CD4-positive, alpha-beta T cell (primary cell): ENCODE data around the gene AQP7. TPM values are rescaled to one million over a fixed set of nuclear protein-coding genes. Genes with fewer than 3 reads are reported as not detected.

Experiments used
- ATAC-seq: fragments of 200-7000 bp; cut with Tn5 transposase; one replicate; pipeline ENCODE4 v1.10.0; 2022; ENCODE audit warnings: mild to moderate bottlenecking; ENCODE audit not compliant: poor library complexity
- CTCF ChIA-PET: fragments of 350-600 bp; sonication (Branson Sonifier 250); formaldehyde crosslinking; loops from one replicate; lab custom pipeline; 2021; ENCODE audit warnings: antibody characterized with exemption, inconsistent platforms; lab: Charles Lee
- POLR2A ChIA-PET: fragments of 350-600 bp; sonication (Branson Sonifier 250); formaldehyde crosslinking; loops from one replicate; lab custom pipeline; 2021; ENCODE audit warnings: antibody characterized with exemption, inconsistent platforms; lab: Charles Lee
- DNase-seq, 14 experiments: peaks; one replicate each; pipeline ENCODE4 v3.0.0-alpha.2; 2013 to 2020; ENCODE audit warnings: mixed read lengths in 2 of 14
- H3K27ac ChIP-seq, 2 donors: one replicate each; pipeline versions ENCODE4 v1.5.1 to v1.7.0; 2013; ENCODE audit warnings: low read length in 2 of 2, low read depth in 1 of 2, mild to moderate bottlenecking in 1 of 2
- H3K27me3 ChIP-seq, 2 experiments: 1 replicate in 1 of 2; 2 replicates in 1 of 2; pipeline versions ENCODE4 v1.6.1 to v1.7.0; 2013; ENCODE audit warnings: low read length in 2 of 2, control low read depth in 1 of 2, mild to moderate bottlenecking in 1 of 2, moderate library complexity in 1 of 2; ENCODE audit not compliant: insufficient read depth in 2 of 2, control insufficient read depth in 1 of 2
- H3K36me3 ChIP-seq: one replicate; pipeline ENCODE4 v1.6.1; 2013; ENCODE audit warnings: low read length, control low read depth; ENCODE audit not compliant: insufficient read depth
- H3K4me1 ChIP-seq: one replicate; pipeline ENCODE4 v1.6.1; 2013; ENCODE audit warnings: low read length, control low read depth; ENCODE audit not compliant: insufficient read depth
- H3K4me3 ChIP-seq: one replicate; pipeline ENCODE4 v1.5.1; 2013; ENCODE audit warnings: mild to moderate bottlenecking, low read length, moderate library complexity
- H3K9me3 ChIP-seq, 2 experiments: 1 replicate in 1 of 2; 2 replicates in 1 of 2; pipeline versions ENCODE4 v1.6.1 to v1.7.0; 2013; ENCODE audit warnings: low read length in 2 of 2, mild to moderate bottlenecking in 2 of 2, control low read depth in 1 of 2, moderate library complexity in 1 of 2; ENCODE audit not compliant: control insufficient read depth in 1 of 2, insufficient read depth in 1 of 2
- H3K27ac Mint-ChIP-seq: one replicate; pipeline ENCODE4 v1.8.0; 2020; ENCODE audit warnings: mixed read lengths
- H3K27me3 Mint-ChIP-seq: one replicate; pipeline ENCODE4 v1.8.0; 2021; ENCODE audit warnings: mixed read lengths
- H3K36me3 Mint-ChIP-seq: one replicate; pipeline ENCODE4 v1.8.0; 2021; ENCODE audit warnings: low read depth, mixed read lengths
- H3K4me1 Mint-ChIP-seq: one replicate; pipeline ENCODE4 v1.8.0; 2021; ENCODE audit warnings: low read depth, mixed read lengths
- H3K4me3 Mint-ChIP-seq: one replicate; pipeline ENCODE4 v1.8.0; 2020; ENCODE audit warnings: mild to moderate bottlenecking, mixed read lengths
- H3K9me3 Mint-ChIP-seq: one replicate; pipeline ENCODE4 v1.8.0; 2020; ENCODE audit warnings: mixed read lengths
- intact Hi-C, 2 experiments: fragments of 100-400 bp; cut with DNase I in 1 of 2; cut with micrococcal nuclease in 1 of 2; formaldehyde crosslinking; loops; one replicate each; pipeline versions ENCODE4 v1.15.1 to v1.9.0; 2023 to 2025; cut with DNase I, micrococcal nuclease
- total RNA-seq, 174 experiments: library from RNA in 2 of 174; stranded (reverse) in 2 of 174; gene quantifications; one replicate each; pipeline ENCODE4 v1.2.3 and lab custom pipeline; 2021 to 2026
- TF ChIP-seq, protein P1 (sequence below): fragments of 200-600 bp; IDR thresholded peaks from one replicate; pipeline ENCODE4 v1.8.0; 2022; ENCODE audit warnings: antibody characterized with exemption, mild to moderate bottlenecking

The AQP7 gene
- total RNA-seq, 2 experiments from 2014 or later: 0.25 to 0.27 TPM

DNA sequence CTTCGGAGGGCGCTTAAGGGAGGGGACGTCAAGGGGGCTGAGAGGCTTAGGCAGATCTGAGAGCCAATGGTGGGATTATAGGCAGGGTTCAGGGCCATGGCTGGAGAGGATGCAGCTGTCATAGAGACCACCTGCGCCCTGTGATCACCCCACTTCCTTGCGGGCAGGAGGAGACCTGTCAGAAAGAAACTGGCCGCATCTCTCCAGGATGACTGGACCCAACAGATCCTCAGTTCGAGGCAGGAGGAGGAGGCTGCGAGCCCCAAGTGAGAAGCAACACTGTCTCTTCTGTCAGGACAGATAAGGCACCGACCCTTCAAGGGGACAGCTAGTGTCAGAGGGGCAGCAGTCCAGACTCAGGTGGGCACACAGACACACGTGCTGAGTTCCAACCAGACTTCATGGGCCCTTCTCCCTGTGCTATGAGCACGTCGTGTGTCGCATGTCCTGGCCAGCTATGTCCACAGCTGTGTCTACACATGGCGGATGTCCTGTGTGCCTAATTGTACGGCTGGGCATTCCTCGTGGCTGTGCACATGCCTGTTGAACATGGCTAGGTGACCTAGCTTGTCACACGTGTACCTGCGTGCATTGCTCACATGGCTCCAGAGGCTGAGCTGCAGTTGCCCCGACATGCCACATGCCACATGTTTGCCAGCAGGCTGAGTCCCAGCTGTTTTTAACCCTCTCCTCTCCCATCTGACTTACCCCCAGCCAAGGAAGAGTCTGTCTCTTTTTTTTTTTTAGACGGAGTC lies 45.6 kb upstream of the AQP7 start:
- peak overlapping the region; percentile 97 for H3K4me3 Mint-ChIP-seq
- H3K27ac Mint-ChIP-seq: peak overlapping the region; percentile 99
- peaks cover 70% of the 10 kb centered on the region for H3K4me1 ChIP-seq
- peaks cover 26% of the 10 kb centered on the region for H3K36me3 ChIP-seq
- ATAC-seq: no peak
- H3K9me3 ChIP-seq: no peaks in the 10 kb centered on the region
- peaks cover 57% of the 10 kb centered on the region for H3K4me1 Mint-ChIP-seq
- ChIA-PET POLR2A (interaction anchor here (0.8 to 8.1 kb wide), 13 partner anchors 8 to 183 kb away, joined by 3 to 98 read pairs (median 14); partner anchors contain the start of genes BAG1, CHMP5, NFX1 and NOL6), CTCF (interaction anchor here (0.7 to 4.3 kb wide), 10 partner anchors 9 to 73 kb away, joined by 3 to 40 read pairs (median 6); partner anchors contain the start of gene NOL6)
- TF ChIP-seq, protein P1, sequence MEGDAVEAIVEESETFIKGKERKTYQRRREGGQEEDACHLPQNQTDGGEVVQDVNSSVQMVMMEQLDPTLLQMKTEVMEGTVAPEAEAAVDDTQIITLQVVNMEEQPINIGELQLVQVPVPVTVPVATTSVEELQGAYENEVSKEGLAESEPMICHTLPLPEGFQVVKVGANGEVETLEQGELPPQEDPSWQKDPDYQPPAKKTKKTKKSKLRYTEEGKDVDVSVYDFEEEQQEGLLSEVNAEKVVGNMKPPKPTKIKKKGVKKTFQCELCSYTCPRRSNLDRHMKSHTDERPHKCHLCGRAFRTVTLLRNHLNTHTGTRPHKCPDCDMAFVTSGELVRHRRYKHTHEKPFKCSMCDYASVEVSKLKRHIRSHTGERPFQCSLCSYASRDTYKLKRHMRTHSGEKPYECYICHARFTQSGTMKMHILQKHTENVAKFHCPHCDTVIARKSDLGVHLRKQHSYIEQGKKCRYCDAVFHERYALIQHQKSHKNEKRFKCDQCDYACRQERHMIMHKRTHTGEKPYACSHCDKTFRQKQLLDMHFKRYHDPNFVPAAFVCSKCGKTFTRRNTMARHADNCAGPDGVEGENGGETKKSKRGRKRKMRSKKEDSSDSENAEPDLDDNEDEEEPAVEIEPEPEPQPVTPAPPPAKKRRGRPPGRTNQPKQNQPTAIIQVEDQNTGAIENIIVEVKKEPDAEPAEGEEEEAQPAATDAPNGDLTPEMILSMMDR: no peak
- H3K9me3 Mint-ChIP-seq: no peaks in the 10 kb centered on the region
- intact Hi-C loops: loop anchor here (1.0 to 2.0 kb wide), 3 partner anchors 10 to 31 kb away; no protein-coding TSS in a partner anchor
- H3K27me3 Mint-ChIP-seq: no peaks in the 10 kb centered on the region
- H3K27ac ChIP-seq: peak overlapping the region; percentile 82 to 91
- H3K36me3 Mint-ChIP-seq: peaks cover 44% of the 10 kb centered on the region
- peak in 3 of 14 experiments; percentile 26 to 46 (median 30) for DNase-seq
- peak overlapping the region; percentile 90 for H3K4me3 ChIP-seq
- H3K27me3 ChIP-seq: no peaks in the 10 kb centered on the region

DNA sequence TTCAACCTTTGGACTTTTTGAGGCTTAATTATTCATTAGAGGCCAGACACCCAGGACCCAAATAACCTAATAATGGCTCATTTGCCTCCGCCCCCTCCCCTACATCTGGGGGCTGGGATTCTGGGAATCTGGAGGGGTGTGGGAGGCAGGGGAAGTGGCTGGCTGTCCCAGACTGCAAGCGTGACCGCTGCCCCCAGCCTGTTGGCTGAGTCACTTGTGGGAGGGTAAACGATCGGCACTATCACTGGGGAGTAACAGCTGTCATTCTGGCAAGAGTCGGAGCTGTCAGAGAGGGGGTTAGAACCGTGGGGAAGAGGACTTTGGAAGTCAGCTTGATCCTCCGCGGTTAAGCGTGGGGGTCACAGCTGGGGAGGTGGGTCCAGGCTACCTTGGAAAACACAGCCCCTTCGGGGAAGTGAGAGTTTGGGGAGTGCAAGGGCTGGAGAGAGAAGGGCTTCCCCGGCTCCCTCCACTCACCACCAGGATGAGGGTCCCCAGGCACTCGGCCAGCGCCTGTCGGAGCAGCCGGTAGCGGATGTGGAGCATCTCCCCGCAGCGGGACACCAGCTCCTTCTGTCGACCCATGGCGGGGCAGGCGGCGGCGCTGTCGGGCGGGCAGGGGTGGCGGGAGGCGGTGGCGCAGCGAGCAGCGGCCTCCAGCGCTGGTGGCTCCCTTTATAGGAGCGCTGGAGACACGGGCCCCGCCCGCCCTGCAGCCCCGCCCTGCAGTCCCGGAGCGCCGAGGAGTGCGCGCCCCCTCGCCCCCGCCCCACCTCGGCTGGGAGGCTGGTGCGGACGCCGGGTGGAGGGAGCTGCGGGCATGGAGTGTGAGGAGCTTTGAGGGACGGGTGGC lies 44.8 kb upstream of the AQP7 start, which contains the start of gene AQP3:
TSS of gene AQP3 (minus strand) at position 648 of the 853 bp plus-strand sequence. CDS start at position 585, 63 bp downstream.
- H3K9me3 Mint-ChIP-seq: no peaks in the 10 kb centered on the region
- peaks cover 69% of the 10 kb centered on the region for H3K4me1 ChIP-seq
- H3K9me3 ChIP-seq: no peaks in the 10 kb centered on the region
- no peaks in the 10 kb centered on the region for H3K27me3 Mint-ChIP-seq
- ATAC-seq (peak; percentile 51), DNase-seq (peak; percentile 63 to 89 (median 75))
- peaks cover 52% of the 10 kb centered on the region for H3K4me1 Mint-ChIP-seq
- TF ChIP-seq, protein P1: peak; percentile 53
- H3K27me3 ChIP-seq: no peaks in the 10 kb centered on the region
- peak within 1 kb of the TSS; percentile 83 to 91 for H3K27ac ChIP-seq
- intact Hi-C loops: loop anchor here (1.0 to 2.0 kb wide), 5 partner anchors 11 to 157 kb away; partner anchors contain the start of gene NFX1 (in 1 of the 2)
- ChIA-PET CTCF (interaction anchor here (1.0 to 4.3 kb wide), 9 partner anchors 9 to 72 kb away, joined by 3 to 40 read pairs (median 6); partner anchors contain the start of gene NOL6), POLR2A (interaction anchor here (0.8 to 8.1 kb wide), 14 partner anchors 9 to 183 kb away, joined by 3 to 98 read pairs (median 14); partner anchors contain the start of genes BAG1, CHMP5, NFX1 and NOL6)
- peak within 1 kb of the TSS; percentile 90 for H3K4me3 ChIP-seq
- peak within 1 kb of the TSS; percentile 97 for H3K4me3 Mint-ChIP-seq
- H3K36me3 ChIP-seq: peaks cover 33% of the 10 kb centered on the region
- H3K27ac Mint-ChIP-seq: peak within 1 kb of the TSS; percentile 99
- H3K36me3 Mint-ChIP-seq: peaks cover 52% of the 10 kb centered on the region
